Esophagus muscularis mucosa (tissue), 4 donors: ENCODE data around the gene CSPG4.

ENCODE experiments used
- CTCF ChIP-seq, 3 experiments: fragments of 200-600 bp in 2 of 3; fragments of 450-650 bp in 1 of 3; sonication (generic) in 2 of 3; IDR thresholded peaks; one replicate each; pipeline ENCODE4 v1.5.1; 2017 to 2019; ENCODE audit warnings: antibody characterized with exemption in 3 of 3, mild to moderate bottlenecking in 2 of 3, moderate library complexity in 1 of 3
- EP300 ChIP-seq: sonication (generic); formaldehyde crosslinking; IDR thresholded peaks from one replicate; pipeline ENCODE4 v1.6.1; 2017; ENCODE audit warnings: antibody characterized with exemption
- POLR2A ChIP-seq: fragments of 450-650 bp; IDR thresholded peaks from one replicate; pipeline ENCODE4 v1.6.1; 2017; ENCODE audit warnings: antibody characterized with exemption, moderate library complexity, mild to moderate bottlenecking, low read depth
- POLR2AphosphoS5 ChIP-seq, 2 donors: sonication (generic); formaldehyde crosslinking; IDR thresholded peaks; one replicate each; pipeline ENCODE4 v1.6.1; 2017; ENCODE audit warnings: antibody characterized with exemption in 2 of 2

GRCh38 chr15:75659141-75659771 lies 53.4 kb downstream of the CSPG4 start:
- no peak for TF ChIP-seq POLR2A
- no peak for TF ChIP-seq CTCF (IDR thresholded peaks at IDR 0.05)
- no peak for TF ChIP-seq EP300
- TF ChIP-seq POLR2AphosphoS5 (IDR thresholded peaks at IDR 0.05): no peak
